ENCODE measurements around the gene CLPX.
"Not testable (repeated sequence)": the region's sequence is repeated elsewhere in the genome, so short reads cannot be mapped to it uniquely, and the experiment has no call there.

CLPX gene

GRCh38 chr15:65137089-65137488 lies 48.1 kb downstream of the CLPX start:
- not testable (repeated sequence) for H3K4me3 ChIP-seq (replicated peaks; ENCODE audit: low read depth, low read length); H3K27me3 ChIP-seq (replicated peaks; ENCODE audit: control insufficient read depth, insufficient read depth, low read length); H3K36me3 ChIP-seq (ENCODE audit: control insufficient read depth, insufficient read depth, low read length); DNase-seq (ENCODE audit: extremely low read depth, insufficient read length)

DNA sequence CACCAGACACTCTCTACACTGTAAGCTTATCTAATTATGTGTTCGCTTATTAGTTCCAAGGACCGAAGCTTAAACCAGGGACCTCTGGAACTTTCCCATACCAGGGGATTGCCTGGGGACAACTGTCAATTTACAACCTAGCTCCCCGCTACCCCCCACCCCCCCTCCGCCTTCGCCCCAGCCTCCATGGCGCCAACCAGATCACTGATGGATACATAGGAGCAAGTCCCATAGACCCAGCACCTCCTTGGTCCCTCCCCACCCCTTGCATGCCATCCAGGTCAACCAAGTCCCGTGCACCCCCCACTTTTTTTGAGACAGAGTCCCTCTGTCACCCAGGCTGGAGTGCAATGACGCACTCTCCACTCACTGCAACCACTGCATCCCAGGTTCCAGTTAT lies 50.6 kb downstream of the CLPX start:
- Histone ChIP-seq H3K27me3 (replicated peaks; ENCODE audit: control insufficient read depth, insufficient read depth, low read length) (no peaks in the 10 kb centered on the region), H3K36me3 (ENCODE audit: control insufficient read depth, insufficient read depth, low read length) (peaks cover 4% of the 10 kb centered on the region), H3K4me3 (replicated peaks; ENCODE audit: low read depth, low read length) (peak overlapping the region; percentile 56)
- TF ChIP-seq, protein P1, sequence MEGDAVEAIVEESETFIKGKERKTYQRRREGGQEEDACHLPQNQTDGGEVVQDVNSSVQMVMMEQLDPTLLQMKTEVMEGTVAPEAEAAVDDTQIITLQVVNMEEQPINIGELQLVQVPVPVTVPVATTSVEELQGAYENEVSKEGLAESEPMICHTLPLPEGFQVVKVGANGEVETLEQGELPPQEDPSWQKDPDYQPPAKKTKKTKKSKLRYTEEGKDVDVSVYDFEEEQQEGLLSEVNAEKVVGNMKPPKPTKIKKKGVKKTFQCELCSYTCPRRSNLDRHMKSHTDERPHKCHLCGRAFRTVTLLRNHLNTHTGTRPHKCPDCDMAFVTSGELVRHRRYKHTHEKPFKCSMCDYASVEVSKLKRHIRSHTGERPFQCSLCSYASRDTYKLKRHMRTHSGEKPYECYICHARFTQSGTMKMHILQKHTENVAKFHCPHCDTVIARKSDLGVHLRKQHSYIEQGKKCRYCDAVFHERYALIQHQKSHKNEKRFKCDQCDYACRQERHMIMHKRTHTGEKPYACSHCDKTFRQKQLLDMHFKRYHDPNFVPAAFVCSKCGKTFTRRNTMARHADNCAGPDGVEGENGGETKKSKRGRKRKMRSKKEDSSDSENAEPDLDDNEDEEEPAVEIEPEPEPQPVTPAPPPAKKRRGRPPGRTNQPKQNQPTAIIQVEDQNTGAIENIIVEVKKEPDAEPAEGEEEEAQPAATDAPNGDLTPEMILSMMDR (IDR thresholded peaks at IDR 0.05; ENCODE audit: insufficient read depth, low read length, poor library complexity, severe bottlenecking), result no peak
- no peak for DNase-seq (ENCODE audit: extremely low read depth, insufficient read length)

DNA sequence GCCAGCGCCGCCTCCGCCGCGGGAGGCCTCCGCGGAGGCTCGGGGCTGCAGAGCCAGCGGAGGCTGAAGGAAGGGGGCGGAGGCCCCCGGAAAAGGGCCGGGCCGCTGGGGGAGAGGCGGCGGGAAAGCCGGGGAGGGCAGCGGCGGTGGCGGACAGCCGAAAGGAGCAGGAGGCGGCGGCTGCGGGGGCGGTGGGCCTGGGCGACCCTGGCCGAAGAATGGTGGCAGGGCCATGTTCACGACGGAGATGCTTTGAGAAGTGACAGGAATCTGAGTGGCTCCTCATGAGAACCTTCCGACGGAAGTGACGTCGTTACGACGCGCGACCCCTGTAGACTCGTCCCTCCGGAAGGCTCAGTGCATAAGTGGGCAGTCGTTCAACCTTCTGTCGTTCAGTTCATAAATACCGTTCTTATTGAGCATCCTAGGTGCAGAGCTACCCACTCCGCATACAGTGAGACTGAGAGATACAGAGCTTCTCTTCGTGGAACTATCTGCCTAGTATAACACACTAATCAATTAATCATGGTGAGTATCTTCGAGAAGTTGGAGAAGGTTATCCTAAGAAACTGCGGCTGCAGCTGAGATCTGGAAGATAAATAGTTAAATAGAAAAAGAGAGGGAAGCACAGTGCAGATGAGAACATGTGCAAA lies 51.5 kb downstream of the CLPX start, which contains the start of gene PDCD7:
Gene PDCD7 (minus strand): TSS at position 261 of the 653 bp plus-strand sequence. CDS start 27 bp downstream, at position 234.
- no peaks in the 10 kb centered on the region for H3K27me3 ChIP-seq (replicated peaks; ENCODE audit: control insufficient read depth, insufficient read depth, low read length)
- TF ChIP-seq, protein P1 (IDR thresholded peaks at IDR 0.05; ENCODE audit: insufficient read depth, low read length, poor library complexity, severe bottlenecking), result no peak
- H3K36me3 ChIP-seq (ENCODE audit: control insufficient read depth, insufficient read depth, low read length), result peaks cover 7% of the 10 kb centered on the region
- H3K4me3 ChIP-seq (replicated peaks; ENCODE audit: low read depth, low read length), result peak within 1 kb of the TSS; percentile 56
- peak; percentile 83 for DNase-seq (ENCODE audit: extremely low read depth, insufficient read length)

GRCh38 chr15:65132878-65133547 lies 52.1 kb downstream of the CLPX start:
- no peaks in the 10 kb centered on the region for H3K27me3 ChIP-seq (replicated peaks; ENCODE audit: control insufficient read depth, insufficient read depth, low read length)
- H3K36me3 ChIP-seq (ENCODE audit: control insufficient read depth, insufficient read depth, low read length), result peaks cover 13% of the 10 kb centered on the region
- TF ChIP-seq, protein P1 (IDR thresholded peaks at IDR 0.05; ENCODE audit: insufficient read depth, low read length, poor library complexity, severe bottlenecking), result no peak
- DNase-seq (ENCODE audit: extremely low read depth, insufficient read length), result peak; percentile 70
- H3K4me3 ChIP-seq (replicated peaks; ENCODE audit: low read depth, low read length), result peak overlapping the region; percentile 56

GRCh38 chr15:65130941-65131340 lies 54.2 kb downstream of the CLPX start:
- H3K4me3 ChIP-seq (replicated peaks; ENCODE audit: low read depth, low read length), result no peak overlapping the region
- peaks cover 20% of the 10 kb centered on the region for H3K36me3 ChIP-seq (ENCODE audit: control insufficient read depth, insufficient read depth, low read length)
- TF ChIP-seq, protein P1 (IDR thresholded peaks at IDR 0.05; ENCODE audit: insufficient read depth, low read length, poor library complexity, severe bottlenecking), result no peak
- H3K27me3 ChIP-seq (replicated peaks; ENCODE audit: control insufficient read depth, insufficient read depth, low read length), result no peaks in the 10 kb centered on the region
- DNase-seq (ENCODE audit: extremely low read depth, insufficient read length), result no peak

GRCh38 chr15:65115542-65115941 lies 69.6 kb downstream of the CLPX start:
- no peak for DNase-seq (ENCODE audit: extremely low read depth, insufficient read length)

More at GRCh38 chr15:65115542-65115941, 69.6 kb downstream of the CLPX start:
- Histone ChIP-seq H3K36me3 (ENCODE audit: control insufficient read depth, insufficient read depth, low read length) (peaks cover 23% of the 10 kb centered on the region), H3K4me3 (replicated peaks; ENCODE audit: low read depth, low read length) (no peak overlapping the region), H3K27me3 (replicated peaks; ENCODE audit: control insufficient read depth, insufficient read depth, low read length) (no peaks in the 10 kb centered on the region)
- TF ChIP-seq, protein P1 (IDR thresholded peaks at IDR 0.05; ENCODE audit: insufficient read depth, low read length, poor library complexity, severe bottlenecking), result no peak

Measured in GM06990 (cell line).